ENCODE data around the gene USP9X. TPM values are rescaled to one million over a fixed set of nuclear protein-coding genes. Genes with fewer than 3 reads are reported as not detected.

The USP9X gene
- total and polyA plus RNA-seq, 9 of the 15 experiments (the other 6 are each of a cell fraction or from before 2014, with no cell fraction given) = 10.9 to 47.8 (median 29.5) TPM

DNA sequence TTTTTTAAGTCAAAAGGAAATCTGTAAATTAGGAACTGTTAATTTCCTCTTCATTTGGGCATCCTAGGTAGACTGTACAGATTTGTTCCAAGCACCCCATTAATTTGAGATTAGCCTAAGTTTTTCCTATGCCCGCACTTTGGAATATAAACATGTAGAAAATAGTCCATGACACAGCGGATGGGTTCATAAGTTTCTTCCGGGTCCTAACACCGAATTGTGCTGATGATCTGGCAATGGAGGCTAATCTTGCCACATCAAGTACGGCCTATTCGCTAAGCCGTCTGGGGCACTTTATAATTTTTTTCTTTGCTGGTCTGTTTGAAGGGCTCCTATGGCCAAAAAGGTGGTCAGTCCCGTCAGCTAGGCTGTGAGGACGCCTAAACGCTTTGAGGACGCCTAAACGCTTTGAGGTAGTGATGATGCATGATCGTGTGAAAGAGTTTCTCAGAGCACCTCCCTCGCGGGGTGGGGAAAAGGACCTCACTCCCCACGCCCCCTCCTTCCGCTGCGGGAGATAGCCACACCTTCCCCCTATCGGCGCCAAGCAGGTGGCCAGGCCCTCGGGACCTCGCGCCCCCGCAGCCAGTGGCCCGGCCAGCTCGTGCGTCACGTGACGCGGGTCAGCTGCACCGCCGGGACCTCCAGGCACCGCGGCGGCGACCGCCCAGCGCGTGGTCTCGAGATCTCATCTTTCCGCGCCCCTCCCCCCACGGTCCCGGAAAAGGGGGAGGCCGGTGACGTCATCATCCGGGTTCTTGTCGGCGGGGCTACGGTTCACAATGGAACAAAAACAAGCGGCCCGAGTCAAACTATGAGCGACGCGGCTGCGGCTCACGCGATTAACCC is 977 bp upstream of the USP9X start (continued):
- TF ChIP-seq, protein P1, sequence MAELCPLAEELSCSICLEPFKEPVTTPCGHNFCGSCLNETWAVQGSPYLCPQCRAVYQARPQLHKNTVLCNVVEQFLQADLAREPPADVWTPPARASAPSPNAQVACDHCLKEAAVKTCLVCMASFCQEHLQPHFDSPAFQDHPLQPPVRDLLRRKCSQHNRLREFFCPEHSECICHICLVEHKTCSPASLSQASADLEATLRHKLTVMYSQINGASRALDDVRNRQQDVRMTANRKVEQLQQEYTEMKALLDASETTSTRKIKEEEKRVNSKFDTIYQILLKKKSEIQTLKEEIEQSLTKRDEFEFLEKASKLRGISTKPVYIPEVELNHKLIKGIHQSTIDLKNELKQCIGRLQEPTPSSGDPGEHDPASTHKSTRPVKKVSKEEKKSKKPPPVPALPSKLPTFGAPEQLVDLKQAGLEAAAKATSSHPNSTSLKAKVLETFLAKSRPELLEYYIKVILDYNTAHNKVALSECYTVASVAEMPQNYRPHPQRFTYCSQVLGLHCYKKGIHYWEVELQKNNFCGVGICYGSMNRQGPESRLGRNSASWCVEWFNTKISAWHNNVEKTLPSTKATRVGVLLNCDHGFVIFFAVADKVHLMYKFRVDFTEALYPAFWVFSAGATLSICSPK (IDR thresholded peaks at IDR 0.05; ENCODE audit: borderline replicate concordance) = no peak
- TF ChIP-seq ZC3H8 (IDR thresholded peaks at IDR 0.05) (no peak), SNIP1 (IDR thresholded peaks at IDR 0.05; ENCODE audit: low read depth) (no peak), SAP30 (IDR thresholded peaks at IDR 0.05; ENCODE audit: borderline replicate concordance, insufficient read depth, low read depth, low read length, poor library complexity, severe bottlenecking) (no peak), GATA2 (CRISPR knock-in tag; IDR thresholded peaks at IDR 0.05) (peak; percentile 94), CXXC5 (CRISPR knock-in tag; IDR thresholded peaks at IDR 0.05) (peak; percentile 98), MAFF (IDR thresholded peaks at IDR 0.05; ENCODE audit: low read length) (no peak), TGIF2 (CRISPR knock-in tag; IDR thresholded peaks at IDR 0.05) (no peak), HDAC2 (IDR thresholded peaks at IDR 0.05) (0 out of 2 replicates have a peak, but pooled peaks have one; percentile 56), KLF10 (CRISPR knock-in tag; IDR thresholded peaks at IDR 0.05) (no peak), RFX7 (CRISPR knock-in tag; IDR thresholded peaks at IDR 0.05) (no peak), POLR2A (conservative IDR thresholded peaks at IDR 0.05) (peak; percentile 86), FOXA1 (IDR thresholded peaks at IDR 0.05; ENCODE audit: borderline replicate concordance) (no peak), MAFK (IDR thresholded peaks at IDR 0.05; ENCODE audit: low read length) (peak; percentile 13; the same call in 1 of the 2 replicates), FOXJ2 (tag; IDR thresholded peaks at IDR 0.05) (peak; percentile 94), NCOR1 (IDR thresholded peaks at IDR 0.05) (peak; percentile 97)
- TF ChIP-seq, protein P2, sequence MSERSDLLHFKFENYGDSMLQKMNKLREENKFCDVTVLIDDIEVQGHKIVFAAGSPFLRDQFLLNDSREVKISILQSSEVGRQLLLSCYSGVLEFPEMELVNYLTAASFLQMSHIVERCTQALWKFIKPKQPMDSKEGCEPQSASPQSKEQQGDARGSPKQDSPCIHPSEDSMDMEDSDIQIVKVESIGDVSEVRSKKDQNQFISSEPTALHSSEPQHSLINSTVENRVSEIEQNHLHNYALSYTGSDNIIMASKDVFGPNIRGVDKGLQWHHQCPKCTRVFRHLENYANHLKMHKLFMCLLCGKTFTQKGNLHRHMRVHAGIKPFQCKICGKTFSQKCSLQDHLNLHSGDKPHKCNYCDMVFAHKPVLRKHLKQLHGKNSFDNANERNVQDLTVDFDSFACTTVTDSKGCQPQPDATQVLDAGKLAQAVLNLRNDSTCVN (CRISPR knock-in tag; IDR thresholded peaks at IDR 0.05) = no peak
- TF ChIP-seq, protein P3, sequence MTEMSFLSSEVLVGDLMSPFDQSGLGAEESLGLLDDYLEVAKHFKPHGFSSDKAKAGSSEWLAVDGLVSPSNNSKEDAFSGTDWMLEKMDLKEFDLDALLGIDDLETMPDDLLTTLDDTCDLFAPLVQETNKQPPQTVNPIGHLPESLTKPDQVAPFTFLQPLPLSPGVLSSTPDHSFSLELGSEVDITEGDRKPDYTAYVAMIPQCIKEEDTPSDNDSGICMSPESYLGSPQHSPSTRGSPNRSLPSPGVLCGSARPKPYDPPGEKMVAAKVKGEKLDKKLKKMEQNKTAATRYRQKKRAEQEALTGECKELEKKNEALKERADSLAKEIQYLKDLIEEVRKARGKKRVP (CRISPR knock-in tag; IDR thresholded peaks at IDR 0.05) = no peak
- TF ChIP-seq, protein P4, sequence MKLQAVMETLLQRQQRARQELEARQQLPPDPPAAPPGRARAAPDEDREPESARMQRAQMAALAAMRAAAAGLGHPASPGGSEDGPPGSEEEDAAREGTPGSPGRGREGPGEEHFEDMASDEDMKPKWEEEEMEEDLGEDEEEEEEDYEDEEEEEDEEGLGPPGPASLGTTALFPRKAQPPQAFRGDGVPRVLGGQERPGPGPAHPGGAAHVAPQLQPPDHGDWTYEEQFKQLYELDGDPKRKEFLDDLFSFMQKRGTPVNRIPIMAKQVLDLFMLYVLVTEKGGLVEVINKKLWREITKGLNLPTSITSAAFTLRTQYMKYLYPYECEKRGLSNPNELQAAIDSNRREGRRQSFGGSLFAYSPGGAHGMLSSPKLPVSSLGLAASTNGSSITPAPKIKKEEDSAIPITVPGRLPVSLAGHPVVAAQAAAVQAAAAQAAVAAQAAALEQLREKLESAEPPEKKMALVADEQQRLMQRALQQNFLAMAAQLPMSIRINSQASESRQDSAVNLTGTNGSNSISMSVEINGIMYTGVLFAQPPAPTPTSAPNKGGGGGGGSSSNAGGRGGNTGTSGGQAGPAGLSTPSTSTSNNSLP (IDR thresholded peaks at IDR 0.05; ENCODE audit: borderline replicate concordance, low read depth, low read length) = 0 out of 2 replicates have a peak, but pooled peaks have one; percentile 48
- TF ChIP-seq, protein P5, sequence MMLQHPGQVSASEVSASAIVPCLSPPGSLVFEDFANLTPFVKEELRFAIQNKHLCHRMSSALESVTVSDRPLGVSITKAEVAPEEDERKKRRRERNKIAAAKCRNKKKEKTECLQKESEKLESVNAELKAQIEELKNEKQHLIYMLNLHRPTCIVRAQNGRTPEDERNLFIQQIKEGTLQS (IDR thresholded peaks at IDR 0.05) = peak; percentile 100
- TF ChIP-seq, protein P5 (CRISPR knock-in tag; conservative IDR thresholded peaks at IDR 0.05) = peak; percentile 95
- TF ChIP-seq, protein P6, sequence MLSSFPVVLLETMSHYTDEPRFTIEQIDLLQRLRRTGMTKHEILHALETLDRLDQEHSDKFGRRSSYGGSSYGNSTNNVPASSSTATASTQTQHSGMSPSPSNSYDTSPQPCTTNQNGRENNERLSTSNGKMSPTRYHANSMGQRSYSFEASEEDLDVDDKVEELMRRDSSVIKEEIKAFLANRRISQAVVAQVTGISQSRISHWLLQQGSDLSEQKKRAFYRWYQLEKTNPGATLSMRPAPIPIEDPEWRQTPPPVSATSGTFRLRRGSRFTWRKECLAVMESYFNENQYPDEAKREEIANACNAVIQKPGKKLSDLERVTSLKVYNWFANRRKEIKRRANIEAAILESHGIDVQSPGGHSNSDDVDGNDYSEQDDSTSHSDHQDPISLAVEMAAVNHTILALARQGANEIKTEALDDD (IDR thresholded peaks at IDR 0.05) = peak; percentile 69
